ENCODE results near the gene MLYCD.

The MLYCD gene

GRCh38 chr16:83955218-83956130 is 56.6 kb downstream of the MLYCD start:
- DNase-seq (ENCODE audit: low read depth, low spot score), result no peak

GRCh38 chr16:83956336-83957289 is 57.7 kb downstream of the MLYCD start:
- peak; percentile 39 for DNase-seq (ENCODE audit: low read depth, low spot score)

GRCh38 chr16:83957296-83957855 is 58.5 kb downstream of the MLYCD start:
- DNase-seq (ENCODE audit: low read depth, low spot score), result no peak

GRCh38 chr16:83958137-83958845 is 59.4 kb downstream of the MLYCD start:
- DNase-seq (ENCODE audit: low read depth, low spot score), result no peak

GRCh38 chr16:83958846-83959565 is 60.1 kb downstream of the MLYCD start:
- no peak for DNase-seq (ENCODE audit: low read depth, low spot score)

- DNase-seq (ENCODE audit: low read depth, low spot score), result no peak
These were observed 60.9 kb downstream of the MLYCD start for GRCh38 chr16:83959656-83960434.

GRCh38 chr16:83960521-83961249 is 61.8 kb downstream of the MLYCD start:
- no peak for DNase-seq (ENCODE audit: low read depth, low spot score)

- no peak for DNase-seq (ENCODE audit: low read depth, low spot score)
These were observed 62.7 kb downstream of the MLYCD start for GRCh38 chr16:83961591-83961990.

GRCh38 chr16:83963277-83964119 is 64.6 kb downstream of the MLYCD start:
- no peak for DNase-seq (ENCODE audit: low read depth, low spot score)

- no peak for DNase-seq (ENCODE audit: low read depth, low spot score)
These were observed 65.9 kb downstream of the MLYCD start for GRCh38 chr16:83964684-83965443.

GRCh38 chr16:83965444-83966152 is 66.7 kb downstream of the MLYCD start:
- no peak for DNase-seq (ENCODE audit: low read depth, low spot score)

GRCh38 chr16:83966153-83966696 is 67.3 kb downstream of the MLYCD start:
- no peak for DNase-seq (ENCODE audit: low read depth, low spot score)

GRCh38 chr16:83967091-83967490 is 68.2 kb downstream of the MLYCD start:
- DNase-seq (ENCODE audit: low read depth, low spot score), result no peak

GRCh38 chr16:83967838-83968305 is 69.0 kb downstream of the MLYCD start, which contains the start of gene NECAB2:
NECAB2 (plus strand) TSS chr16:83968244; CDS start chr16:83968649, 405 bp downstream.
- no peak for DNase-seq (ENCODE audit: low read depth, low spot score)

- no peak for DNase-seq (ENCODE audit: low read depth, low spot score)
These were observed 69.5 kb downstream of the MLYCD start for GRCh38 chr16:83968306-83968851.

Data from activated naive CD8-positive, alpha-beta T cell treated with anti-CD3 and anti-CD28 coated beads, Interleukin-2, amount 50 U/mL, for 16 hours (primary cell).